ENCODE results near the gene TBX20. TPM values are rescaled to one million over a fixed set of nuclear protein-coding genes. Genes with fewer than 3 reads are reported as not detected.

The TBX20 gene
- polyA plus RNA-seq (2011; rRNA removed) = not detected in 2 replicates
- polyA minus RNA-seq (2011; rRNA and poly(A)+ RNA removed) = 0.18 and 0.39 TPM in 2 replicates

- POLR2A ChIA-PET = no interaction called here
- no peak within 1 kb of the TSS for H3K27ac ChIP-seq (ENCODE audit: low read depth, low read length)
- no peak for TF ChIP-seq CTCF (IDR thresholded peaks at IDR 0.05; ENCODE audit: low read depth, low read length)
- H3K4me3 ChIP-seq (ENCODE audit: low read depth, low read length) = peak within 1 kb of the TSS; percentile 54
- H3K27me3 ChIP-seq (ENCODE audit: control insufficient read depth, insufficient read depth, low read length) = peaks cover 77% of the 10 kb centered on the region
- peaks cover 34% of the 10 kb centered on the region for H3K9me3 ChIP-seq (ENCODE audit: control insufficient read depth, insufficient read depth, low read length)
- CTCF ChIA-PET = no interaction called here
- DNase-seq (ENCODE audit: low read depth, low spot score) = no peak
Measured at GRCh38 chr7:35253710-35254495, at the start of gene TBX20. TBX20 (minus strand) TSS chr7:35254100; CDS start chr7:35253620, 480 bp downstream.

- DNase-seq (ENCODE audit: low read depth, low spot score) = no peak
- no peaks in the 10 kb centered on the region for H3K27me3 ChIP-seq (ENCODE audit: control insufficient read depth, insufficient read depth, low read length)
- POLR2A ChIA-PET = no interaction called here
- CTCF ChIA-PET = no interaction called here
- H3K27ac ChIP-seq (ENCODE audit: low read depth, low read length) = no peak overlapping the region
- no peak overlapping the region for H3K4me3 ChIP-seq (ENCODE audit: low read depth, low read length)
- H3K9me3 ChIP-seq (ENCODE audit: control insufficient read depth, insufficient read depth, low read length) = no peaks in the 10 kb centered on the region
- TF ChIP-seq CTCF (IDR thresholded peaks at IDR 0.05; ENCODE audit: low read depth, low read length) = no peak
Measured at GRCh38 chr7:35289376-35289775, 35.5 kb upstream of the TBX20 start.

- TF ChIP-seq CTCF (IDR thresholded peaks at IDR 0.05; ENCODE audit: low read depth, low read length) = no peak
- ChIA-PET CTCF (interaction anchor here (0.6 kb wide), 1 partner anchor 151 kb away, joined by 5 read pairs; no protein-coding TSS in a partner anchor), POLR2A (no interaction called here)
- H3K27me3 ChIP-seq (ENCODE audit: control insufficient read depth, insufficient read depth, low read length) = no peaks in the 10 kb centered on the region
- H3K27ac ChIP-seq (ENCODE audit: low read depth, low read length) = no peak overlapping the region
- DNase-seq (ENCODE audit: low read depth, low spot score) = no peak
- no peak overlapping the region for H3K4me3 ChIP-seq (ENCODE audit: low read depth, low read length)
- no peaks in the 10 kb centered on the region for H3K9me3 ChIP-seq (ENCODE audit: control insufficient read depth, insufficient read depth, low read length)
Measured at GRCh38 chr7:35286986-35287385, 33.1 kb upstream of the TBX20 start.

- no peaks in the 10 kb centered on the region for H3K27me3 ChIP-seq (ENCODE audit: control insufficient read depth, insufficient read depth, low read length)
- DNase-seq (ENCODE audit: low read depth, low spot score) = no peak
- no peaks in the 10 kb centered on the region for H3K9me3 ChIP-seq (ENCODE audit: control insufficient read depth, insufficient read depth, low read length)
- TF ChIP-seq CTCF (IDR thresholded peaks at IDR 0.05; ENCODE audit: low read depth, low read length) = no peak
- no peak overlapping the region for H3K4me3 ChIP-seq (ENCODE audit: low read depth, low read length)
- CTCF ChIA-PET = interaction anchor here (0.6 kb wide), 1 partner anchor 150 kb away, joined by 5 read pairs; no protein-coding TSS in a partner anchor
- no peak overlapping the region for H3K27ac ChIP-seq (ENCODE audit: low read depth, low read length)
- POLR2A ChIA-PET = no interaction called here
Measured at GRCh38 chr7:35286422-35286821, 32.5 kb upstream of the TBX20 start.

- DNase-seq (ENCODE audit: low read depth, low spot score) = no peak
- Histone ChIP-seq H3K9me3 (ENCODE audit: control insufficient read depth, insufficient read depth, low read length) (no peaks in the 10 kb centered on the region), H3K27ac (ENCODE audit: low read depth, low read length) (no peak overlapping the region), H3K4me3 (ENCODE audit: low read depth, low read length) (no peak overlapping the region), H3K27me3 (ENCODE audit: control insufficient read depth, insufficient read depth, low read length) (no peaks in the 10 kb centered on the region)
- no peak for TF ChIP-seq CTCF (IDR thresholded peaks at IDR 0.05; ENCODE audit: low read depth, low read length)
- POLR2A ChIA-PET = no interaction called here
- CTCF ChIA-PET = no interaction called here
Measured at GRCh38 chr7:35285799-35286198, 31.9 kb upstream of the TBX20 start.

Measured in AG04450 (cell line).